ENCODE measurements around the gene CFDP1.

CFDP1 gene

GRCh38 chr16:75310541-75310940 is 122.8 kb downstream of the CFDP1 start:
- intact Hi-C loops (cut with DNase I): no loop called here
- no peak for DNase-seq

- intact Hi-C loops (cut with DNase I): no loop called here
- DNase-seq: no peak
These were observed 123.3 kb downstream of the CFDP1 start for GRCh38 chr16:75309899-75310430.

GRCh38 chr16:75309156-75309555 is 124.1 kb downstream of the CFDP1 start:
- intact Hi-C loops (cut with DNase I): no loop called here
- no peak for DNase-seq

GRCh38 chr16:75308011-75308410 is 125.3 kb downstream of the CFDP1 start:
- no peak for DNase-seq
- intact Hi-C loops (cut with DNase I): no loop called here

GRCh38 chr16:75307506-75307905 is 125.8 kb downstream of the CFDP1 start:
- intact Hi-C loops (cut with DNase I): no loop called here
- DNase-seq: no peak

GRCh38 chr16:75306099-75306762 is 127.1 kb downstream of the CFDP1 start:
- intact Hi-C loops (cut with DNase I): no loop called here
- DNase-seq: peak in 7 of 42 donors; percentile 15 to 32 (median 22)

GRCh38 chr16:75305364-75306098 is 127.8 kb downstream of the CFDP1 start:
- intact Hi-C loops (cut with DNase I): no loop called here
- peak in 7 of 42 donors; percentile 19 to 52 (median 30) for DNase-seq

GRCh38 chr16:75304521-75305363 is 128.6 kb downstream of the CFDP1 start:
- peak; percentile 40 to 86 (median 71) for DNase-seq
- intact Hi-C loops (cut with DNase I): no loop called here

- intact Hi-C loops (cut with DNase I): no loop called here
- DNase-seq: no peak
These were observed 131.5 kb downstream of the CFDP1 start for GRCh38 chr16:75301804-75302203.

- peak in 17 of 42 donors; percentile 9 to 72 (median 39) for DNase-seq
- intact Hi-C loops (cut with DNase I): no loop called here
These were observed 135.0 kb downstream of the CFDP1 start for GRCh38 chr16:75298267-75298666.

- intact Hi-C loops (cut with DNase I): no loop called here
- DNase-seq: peak in 35 of 42 donors; percentile 26 to 79 (median 57)
These were observed 136.7 kb downstream of the CFDP1 start for GRCh38 chr16:75296606-75297005.

- intact Hi-C loops (cut with DNase I): no loop called here
- DNase-seq: peak in 23 of 42 donors; percentile 14 to 73 (median 36)
These were observed 138.4 kb downstream of the CFDP1 start for GRCh38 chr16:75294773-75295459.

- intact Hi-C loops (cut with DNase I): no loop called here
- no peak for DNase-seq
These were observed 139.5 kb downstream of the CFDP1 start for GRCh38 chr16:75293772-75294171.

GRCh38 chr16:75293173-75293572 is 140.1 kb downstream of the CFDP1 start:
- intact Hi-C loops (cut with DNase I): no loop called here
- no peak for DNase-seq

GRCh38 chr16:75292691-75293090 is 140.6 kb downstream of the CFDP1 start:
- DNase-seq: no peak
- intact Hi-C loops (cut with DNase I): no loop called here

GRCh38 chr16:75289189-75289588 is 144.1 kb downstream of the CFDP1 start:
- no peak for DNase-seq
- intact Hi-C loops (cut with DNase I): no loop called here

GRCh38 chr16:75288596-75289120 is 144.6 kb downstream of the CFDP1 start:
- intact Hi-C loops (cut with DNase I): no loop called here
- no peak for DNase-seq

GRCh38 chr16:75288181-75288580 is 145.1 kb downstream of the CFDP1 start:
- DNase-seq: no peak
- intact Hi-C loops (cut with DNase I): no loop called here

- DNase-seq: no peak
- intact Hi-C loops (cut with DNase I): no loop called here
These were observed 145.6 kb downstream of the CFDP1 start for GRCh38 chr16:75287708-75288107.

All from head of caudate nucleus (tissue), 42 donors.